ENCODE results near the gene TXNL4A.
A peak's percentile ranks its signal among the peaks of the same experiment; 100 is the strongest.
"Not testable (repeated sequence)": the region's sequence is repeated elsewhere in the genome, so short reads cannot be mapped to it uniquely, and the experiment has no call there.

TXNL4A gene

GRCh38 chr18:80011496-80012137 lies 23.3 kb upstream of the TXNL4A start:
- H3K9me3 Mint-ChIP-seq: peaks cover 70% of the 10 kb centered on the region
- H3K27ac Mint-ChIP-seq; H3K4me1 Mint-ChIP-seq (ENCODE audit: low read depth); H3K36me3 Mint-ChIP-seq (ENCODE audit: low read depth); H3K27me3 Mint-ChIP-seq; H3K4me3 Mint-ChIP-seq; intact Hi-C loops (cut with micrococcal nuclease): not testable (repeated sequence)

- Mint-ChIP-seq H3K4me1 (ENCODE audit: low read depth) (no peaks in the 10 kb centered on the region), H3K9me3 (peaks cover 70% of the 10 kb centered on the region), H3K27ac (no peak overlapping the region), H3K27me3 (no peaks in the 10 kb centered on the region), H3K36me3 (ENCODE audit: low read depth) (no peaks in the 10 kb centered on the region), H3K4me3 (no peak overlapping the region)
- intact Hi-C loops (cut with micrococcal nuclease): no loop called here
These were observed 22.2 kb upstream of the TXNL4A start for GRCh38 chr18:80010551-80010906.

GRCh38 chr18:80009661-80010550 lies 21.5 kb upstream of the TXNL4A start:
- no peaks in the 10 kb centered on the region for H3K36me3 Mint-ChIP-seq (ENCODE audit: low read depth)
- H3K4me3 Mint-ChIP-seq: no peak overlapping the region
- intact Hi-C loops (cut with micrococcal nuclease): no loop called here
- H3K27ac Mint-ChIP-seq: no peak overlapping the region
- no peaks in the 10 kb centered on the region for H3K27me3 Mint-ChIP-seq
- H3K4me1 Mint-ChIP-seq (ENCODE audit: low read depth): no peaks in the 10 kb centered on the region
- peaks cover 70% of the 10 kb centered on the region for H3K9me3 Mint-ChIP-seq

GRCh38 chr18:80006724-80007123 lies 18.4 kb upstream of the TXNL4A start:
- Mint-ChIP-seq H3K4me1 (ENCODE audit: low read depth) (no peaks in the 10 kb centered on the region), H3K27me3 (no peaks in the 10 kb centered on the region), H3K27ac (no peak overlapping the region), H3K4me3 (no peak overlapping the region), H3K9me3 (peaks cover 46% of the 10 kb centered on the region), H3K36me3 (ENCODE audit: low read depth) (no peaks in the 10 kb centered on the region)
- intact Hi-C loops (cut with micrococcal nuclease): no loop called here

GRCh38 chr18:80004600-80005342 lies 16.4 kb upstream of the TXNL4A start:
- H3K4me3 Mint-ChIP-seq: no peak overlapping the region
- no peaks in the 10 kb centered on the region for H3K27me3 Mint-ChIP-seq
- intact Hi-C loops (cut with micrococcal nuclease): no loop called here
- H3K27ac Mint-ChIP-seq: no peak overlapping the region
- H3K9me3 Mint-ChIP-seq: peaks cover 45% of the 10 kb centered on the region
- H3K36me3 Mint-ChIP-seq (ENCODE audit: low read depth): no peaks in the 10 kb centered on the region
- no peaks in the 10 kb centered on the region for H3K4me1 Mint-ChIP-seq (ENCODE audit: low read depth)

- intact Hi-C loops (cut with micrococcal nuclease): no loop called here
- Mint-ChIP-seq H3K4me1 (ENCODE audit: low read depth) (no peaks in the 10 kb centered on the region), H3K9me3 (peaks cover 29% of the 10 kb centered on the region), H3K4me3 (no peak overlapping the region), H3K27me3 (no peaks in the 10 kb centered on the region), H3K27ac (no peak overlapping the region), H3K36me3 (ENCODE audit: low read depth) (no peaks in the 10 kb centered on the region)
These were observed 14.1 kb upstream of the TXNL4A start for GRCh38 chr18:80002468-80002867.

- H3K4me3 Mint-ChIP-seq: no peak overlapping the region
- no peaks in the 10 kb centered on the region for H3K36me3 Mint-ChIP-seq (ENCODE audit: low read depth)
- intact Hi-C loops (cut with micrococcal nuclease): no loop called here
- peaks cover 29% of the 10 kb centered on the region for H3K9me3 Mint-ChIP-seq
- H3K27me3 Mint-ChIP-seq: no peaks in the 10 kb centered on the region
- H3K4me1 Mint-ChIP-seq (ENCODE audit: low read depth): no peaks in the 10 kb centered on the region
- H3K27ac Mint-ChIP-seq: no peak overlapping the region
These were observed 12.5 kb upstream of the TXNL4A start for GRCh38 chr18:80000877-80001276.

- peaks cover 29% of the 10 kb centered on the region for H3K9me3 Mint-ChIP-seq
- H3K4me3 Mint-ChIP-seq; H3K36me3 Mint-ChIP-seq (ENCODE audit: low read depth); intact Hi-C loops (cut with micrococcal nuclease); H3K4me1 Mint-ChIP-seq (ENCODE audit: low read depth); H3K27me3 Mint-ChIP-seq; H3K27ac Mint-ChIP-seq: not testable (repeated sequence)
These were observed 11.3 kb upstream of the TXNL4A start for GRCh38 chr18:79999701-80000100.

- peaks cover 5% of the 10 kb centered on the region for H3K36me3 Mint-ChIP-seq (ENCODE audit: low read depth)
- no peaks in the 10 kb centered on the region for H3K9me3 Mint-ChIP-seq
- H3K27me3 Mint-ChIP-seq: no peaks in the 10 kb centered on the region
- H3K27ac Mint-ChIP-seq: no peak overlapping the region
- intact Hi-C loops (cut with micrococcal nuclease): no loop called here
- peaks cover 13% of the 10 kb centered on the region for H3K4me1 Mint-ChIP-seq (ENCODE audit: low read depth)
- no peak overlapping the region for H3K4me3 Mint-ChIP-seq
These were observed 3.1 kb upstream of the TXNL4A start for GRCh38 chr18:79991494-79991893.

- Mint-ChIP-seq H3K4me1 (ENCODE audit: low read depth) (peaks cover 31% of the 10 kb centered on the region), H3K9me3 (no peaks in the 10 kb centered on the region), H3K27ac (peak overlapping the region; percentile 95), H3K36me3 (ENCODE audit: low read depth) (peaks cover 25% of the 10 kb centered on the region), H3K27me3 (no peaks in the 10 kb centered on the region), H3K4me3 (peak overlapping the region; percentile 90)
- intact Hi-C loops (cut with micrococcal nuclease): loop anchor here (5.0 to 10.0 kb wide), 3 partner anchors 54 to 194 kb away; partner anchors contain the start of gene KCNG2
These were observed 783 bp upstream of the TXNL4A start for GRCh38 chr18:79989195-79989497.

- Mint-ChIP-seq H3K27ac (peak overlapping the region; percentile 95), H3K27me3 (no peaks in the 10 kb centered on the region), H3K4me3 (peak overlapping the region; percentile 90), H3K9me3 (no peaks in the 10 kb centered on the region), H3K36me3 (ENCODE audit: low read depth) (peaks cover 30% of the 10 kb centered on the region), H3K4me1 (ENCODE audit: low read depth) (peaks cover 41% of the 10 kb centered on the region)
- intact Hi-C loops (cut with micrococcal nuclease): loop anchor here (1.0 to 10.0 kb wide), 7 partner anchors 37 to 309 kb away; partner anchors contain the start of genes CTDP1, KCNG2, RBFA and SLC66A2
These were observed 302 bp downstream of the TXNL4A start for GRCh38 chr18:79988071-79988450.

GRCh38 chr18:79987566-79987965 lies 797 bp downstream of the TXNL4A start:
- H3K36me3 Mint-ChIP-seq (ENCODE audit: low read depth): peaks cover 30% of the 10 kb centered on the region
- H3K27ac Mint-ChIP-seq: peak overlapping the region; percentile 95
- no peaks in the 10 kb centered on the region for H3K9me3 Mint-ChIP-seq
- H3K4me3 Mint-ChIP-seq: peak overlapping the region; percentile 90
- intact Hi-C loops (cut with micrococcal nuclease): loop anchor here (5.0 to 10.0 kb wide), 3 partner anchors 53 to 193 kb away; partner anchors contain the start of gene KCNG2
- no peaks in the 10 kb centered on the region for H3K27me3 Mint-ChIP-seq
- H3K4me1 Mint-ChIP-seq (ENCODE audit: low read depth): peaks cover 46% of the 10 kb centered on the region

GRCh38 chr18:79986726-79987125 lies 1.6 kb downstream of the TXNL4A start:
- no peaks in the 10 kb centered on the region for H3K9me3 Mint-ChIP-seq
- peak overlapping the region; percentile 95 for H3K27ac Mint-ChIP-seq
- H3K4me1 Mint-ChIP-seq (ENCODE audit: low read depth): peaks cover 55% of the 10 kb centered on the region
- no peaks in the 10 kb centered on the region for H3K27me3 Mint-ChIP-seq
- peaks cover 37% of the 10 kb centered on the region for H3K36me3 Mint-ChIP-seq (ENCODE audit: low read depth)
- intact Hi-C loops (cut with micrococcal nuclease): loop anchor here (5.0 to 10.0 kb wide), 3 partner anchors 52 to 192 kb away; partner anchors contain the start of gene KCNG2
- peak overlapping the region; percentile 56 for H3K4me3 Mint-ChIP-seq

- intact Hi-C loops (cut with micrococcal nuclease): loop anchor here (5.0 to 10.0 kb wide), 3 partner anchors 50 to 190 kb away; partner anchors contain the start of gene KCNG2
- H3K27ac Mint-ChIP-seq: no peak overlapping the region
- H3K4me1 Mint-ChIP-seq (ENCODE audit: low read depth): peaks cover 66% of the 10 kb centered on the region
- no peaks in the 10 kb centered on the region for H3K27me3 Mint-ChIP-seq
- no peak overlapping the region for H3K4me3 Mint-ChIP-seq
- H3K9me3 Mint-ChIP-seq: no peaks in the 10 kb centered on the region
- peaks cover 39% of the 10 kb centered on the region for H3K36me3 Mint-ChIP-seq (ENCODE audit: low read depth)
These were observed 3.2 kb downstream of the TXNL4A start for GRCh38 chr18:79985172-79985571.

Data from dendritic cell treated with granulocyte-macrophage colony-stimulating factor and Interleukin-4, amounts not matched to agents 40 ng/mL and 50 ng/mL, for 4 days (primary cell).